H1 (cell line): Measurements from ENCODE around the gene PDK1. TPM values are rescaled to one million over a fixed set of nuclear protein-coding genes. Genes with fewer than 3 reads are reported as not detected.

Experiments
- CTCF ChIP-seq, 3 experiments: IDR thresholded peaks; 1 replicate in 2 of 3; 2 replicates in 1 of 3; pipeline versions ENCODE4 v1.5.1 to v1.6.1; 2011; ENCODE audit warnings: low read length in 3 of 3, mild to moderate bottlenecking in 3 of 3, inconsistent platforms in 2 of 3, low read depth in 1 of 3, moderate library complexity in 1 of 3; ENCODE audit not compliant: insufficient read depth in 1 of 3; ENCODE audit errors: control extremely low read depth in 1 of 3
- E2F6 ChIP-seq: IDR thresholded peaks from 2 replicates; pipeline ENCODE4 v1.6.1; 2012; ENCODE audit warnings: inconsistent platforms
- polyA plus RNA-seq, 7 experiments: library from polyadenylated mRNA; depleted of rRNA in 3 of 7; stranded (reverse) in 5 of 7; unstranded in 2 of 7; fragments of >200 nt in 5 of 7; fragments of 200-250 nt in 2 of 7; gene quantifications; 1 replicate in 5 of 7; 2 replicates in 1 of 7; 4 replicates in 1 of 7; pipeline versions ENCODE4 v1.2.1 to v1.2.3, GENCODE V29; 2011 to 2013; ENCODE audit warnings: missing spikeins in 2 of 7, mixed read lengths in 2 of 7
- total RNA-seq: library from RNA; stranded (reverse); fragmentation: NEBNext Ultra II Directional; extraction: Animal tissue kit (Norgen Biotek cat#: 25700); gene quantifications from 2 replicates; pipeline ENCODE4 v1.2.1, GENCODE V29; 2021

PDK1 gene
- total and polyA plus RNA-seq, 2 of the 8 experiments (the other 6 are each of a cell fraction or from before 2014, with no cell fraction given): 18.2 to 21.9 TPM

GRCh38 chr2:172556284-172557033, 569 bp downstream of the PDK1 start (continued):
- no peak for TF ChIP-seq CTCF (IDR thresholded peaks at IDR 0.05; ENCODE audit: control extremely low read depth in 1 of 3, insufficient read depth in 1 of 3, low read depth in 1 of 3, low read length in 3 of 3)
- TF ChIP-seq E2F6: peak; percentile 89
